Uterus (tissue), 2 donors: ENCODE data around the gene HNRNPAB.

Experiments
- POLR2A ChIP-seq, 2 donors: fragments of 450-650 bp; IDR thresholded peaks; one replicate each; pipeline ENCODE4 v1.6.1; 2016; ENCODE audit warnings: antibody characterized with exemption in 2 of 2, mild to moderate bottlenecking in 1 of 2, moderate library complexity in 1 of 2
- TF ChIP-seq, protein P1 (sequence below), 4 experiments: fragments of 200-600 bp in 2 of 4; fragments of 450-650 bp in 2 of 4; sonication (generic) in 2 of 4; IDR thresholded peaks; one replicate each; pipeline ENCODE4 v1.5.1; 2016 to 2019; ENCODE audit warnings: antibody characterized with exemption in 4 of 4, mild to moderate bottlenecking in 2 of 4, moderate library complexity in 1 of 4

DNA sequence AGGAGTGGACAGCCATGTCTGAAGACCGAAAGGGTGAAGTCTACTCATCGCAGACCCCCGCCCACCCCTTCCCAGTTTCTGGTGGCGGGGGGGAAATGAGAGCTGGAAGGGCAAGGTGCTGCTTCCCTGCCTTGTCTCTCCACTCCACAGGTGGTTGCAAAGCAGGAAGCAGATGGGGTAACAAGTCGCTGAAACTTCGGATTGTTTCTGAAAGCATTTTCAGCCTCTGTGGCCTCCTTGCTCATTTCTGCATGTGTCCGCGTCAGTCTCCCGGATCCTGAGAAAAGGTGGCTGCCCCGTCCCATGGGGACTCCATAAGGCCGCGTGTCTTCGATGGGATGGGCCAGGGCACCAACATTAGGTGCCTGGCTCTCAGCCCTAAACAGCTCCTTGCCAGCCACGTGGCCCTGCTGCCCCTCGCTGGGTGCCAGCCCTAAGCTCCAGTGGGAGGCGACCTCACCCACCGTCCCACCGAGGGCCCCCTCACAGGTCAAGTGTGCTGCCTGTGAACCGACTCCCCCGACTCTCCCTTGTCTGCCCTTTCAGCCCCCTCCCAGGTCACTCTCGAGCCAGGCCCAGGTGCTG is 27.3 kb downstream of the HNRNPAB start:
- TF ChIP-seq, protein P1, sequence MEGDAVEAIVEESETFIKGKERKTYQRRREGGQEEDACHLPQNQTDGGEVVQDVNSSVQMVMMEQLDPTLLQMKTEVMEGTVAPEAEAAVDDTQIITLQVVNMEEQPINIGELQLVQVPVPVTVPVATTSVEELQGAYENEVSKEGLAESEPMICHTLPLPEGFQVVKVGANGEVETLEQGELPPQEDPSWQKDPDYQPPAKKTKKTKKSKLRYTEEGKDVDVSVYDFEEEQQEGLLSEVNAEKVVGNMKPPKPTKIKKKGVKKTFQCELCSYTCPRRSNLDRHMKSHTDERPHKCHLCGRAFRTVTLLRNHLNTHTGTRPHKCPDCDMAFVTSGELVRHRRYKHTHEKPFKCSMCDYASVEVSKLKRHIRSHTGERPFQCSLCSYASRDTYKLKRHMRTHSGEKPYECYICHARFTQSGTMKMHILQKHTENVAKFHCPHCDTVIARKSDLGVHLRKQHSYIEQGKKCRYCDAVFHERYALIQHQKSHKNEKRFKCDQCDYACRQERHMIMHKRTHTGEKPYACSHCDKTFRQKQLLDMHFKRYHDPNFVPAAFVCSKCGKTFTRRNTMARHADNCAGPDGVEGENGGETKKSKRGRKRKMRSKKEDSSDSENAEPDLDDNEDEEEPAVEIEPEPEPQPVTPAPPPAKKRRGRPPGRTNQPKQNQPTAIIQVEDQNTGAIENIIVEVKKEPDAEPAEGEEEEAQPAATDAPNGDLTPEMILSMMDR (IDR thresholded peaks at IDR 0.05) = no peak
- TF ChIP-seq POLR2A (IDR thresholded peaks at IDR 0.05) = no peak
